K562 (cell line): ENCODE results near the gene LZTFL1. TPM values are rescaled to one million over a fixed set of nuclear protein-coding genes. Genes with fewer than 3 reads are reported as not detected.

ENCODE experiments used
- ATAC-seq: fragments of 200-7000 bp; cut with Tn5 transposase; 3 replicates; pipeline ENCODE4 v1.9.1; 2020; ENCODE audit warnings: moderate library complexity
- BruUV-seq: library from RNA; stranded (reverse); fragments of 400-500 nt; replicated peaks from 2 replicates; lab custom pipeline; 2021; lab: Mats Ljungman, UMichigan
- CTCF ChIA-PET: fragments of 300-600 bp; formaldehyde crosslinking; extraction: SDS; loops from one replicate; lab custom pipeline; 2021; ENCODE audit warnings: low intra/inter-chr PET ratio; lab: Yijun Ruan, JAX
- POLR2A ChIA-PET: fragments of 300-600, 350-650 bp; sonication (Branson Sonifier 250); formaldehyde crosslinking; extraction: SDS; loops from one replicate; lab custom pipeline; 2021; ENCODE audit warnings: antibody characterized with exemption, inconsistent platforms; lab: Yijun Ruan, JAX
- DNase-seq, 4 experiments: peaks; one replicate each; pipeline versions ENCODE4 v3.0.0 to v3.0.0-alpha.2; 2011 to 2018; ENCODE audit warnings: low spot score in 3 of 4, mixed read lengths in 3 of 4; ENCODE audit errors: extremely low read depth in 1 of 4
- FAIRE-seq: peaks from 2 replicates; lab custom pipeline; 2011; peaks lifted over from hg19 to GRCh38; lab: Jason Lieb, UNC
- H2AFZ ChIP-seq: 2 replicates; pipeline ENCODE4 v1.6.0; 2011; ENCODE audit warnings: low read depth, low read length, control low read depth, inconsistent platforms
- H3K27ac ChIP-seq: fragments of 200-600 bp; 3 replicates; pipeline ENCODE4 v1.8.0; 2011; ENCODE audit warnings: low read depth, mild to moderate bottlenecking, control low read depth, inconsistent platforms, low read length, moderate library complexity, mixed read lengths; ENCODE audit errors: extremely low read depth
- H3K27me3 ChIP-seq, 2 experiments: fragments of 300-600 bp in 1 of 2; 2 replicates in 1 of 2; 3 replicates in 1 of 2; pipeline versions ENCODE4 v1.6.0 to v1.8.0; 2011; ENCODE audit warnings: inconsistent platforms in 2 of 2, low read length in 2 of 2, mild to moderate bottlenecking in 1 of 2, mixed read lengths in 1 of 2, moderate library complexity in 1 of 2; ENCODE audit not compliant: control insufficient read depth in 2 of 2, insufficient read depth in 2 of 2
- H3K36me3 ChIP-seq: fragments of 300-600 bp; 3 replicates; pipeline ENCODE4 v1.8.0; 2011; ENCODE audit warnings: mild to moderate bottlenecking, low read length, inconsistent platforms; ENCODE audit not compliant: control insufficient read depth, insufficient read depth
- H3K4me1 ChIP-seq, 2 experiments: fragments of 200-600 bp in 1 of 2; replicated peaks in 1 of 2; 2 replicates in 1 of 2; 3 replicates in 1 of 2; pipeline versions ENCODE4 v1.5.1 to v1.8.0; 2011; ENCODE audit warnings: inconsistent platforms in 2 of 2, low read length in 2 of 2, mild to moderate bottlenecking in 1 of 2, mixed read lengths in 1 of 2, moderate library complexity in 1 of 2; ENCODE audit not compliant: control insufficient read depth in 2 of 2, insufficient read depth in 2 of 2
- H3K4me2 ChIP-seq: 2 replicates; pipeline ENCODE4 v1.6.1; 2011; ENCODE audit warnings: low read length, control low read depth, inconsistent platforms, mixed read lengths; ENCODE audit not compliant: insufficient read depth
- H3K4me3 ChIP-seq: fragments of 200-600 bp; sonication (generic), shearing (Covaris generic); 2 replicates; pipeline ENCODE4 v1.5.1; 2016; ENCODE audit warnings: control low read depth, inconsistent platforms
- H3K79me2 ChIP-seq: fragments of 200-600 bp; 3 replicates; pipeline ENCODE4 v1.8.0; 2011; ENCODE audit warnings: low read length, inconsistent platforms; ENCODE audit not compliant: control insufficient read depth, insufficient read depth
- H3K9ac ChIP-seq, 2 experiments: 2 replicates each; pipeline versions ENCODE4 v1.6.0 to v1.6.1; 2011; ENCODE audit warnings: low read depth in 2 of 2, low read length in 2 of 2, control low read depth in 1 of 2, inconsistent platforms in 1 of 2, mild to moderate bottlenecking in 1 of 2, mixed read lengths in 1 of 2; ENCODE audit not compliant: insufficient read depth in 1 of 2
- H3K9me1 ChIP-seq: one replicate; pipeline ENCODE4 v1.6.0; 2011; ENCODE audit warnings: inconsistent platforms, mild to moderate bottlenecking, low read length, moderate library complexity; ENCODE audit not compliant: control insufficient read depth, insufficient read depth
- H3K9me3 ChIP-seq: replicated peaks from 2 replicates; pipeline ENCODE4 v1.5.1; 2011; ENCODE audit warnings: low read depth, low read length, inconsistent platforms; ENCODE audit not compliant: control insufficient read depth, insufficient read depth
- H4K20me1 ChIP-seq: replicated peaks from 2 replicates; pipeline ENCODE4 v1.6.1; 2011; ENCODE audit warnings: low read length, inconsistent platforms, mixed read lengths; ENCODE audit not compliant: control insufficient read depth, insufficient read depth
- CBFA2T3 ChIP-seq: fragments of 450-650 bp; IDR thresholded peaks from 2 replicates; pipeline ENCODE4 v1.6.1; 2017
- CTBP1 ChIP-seq: fragments of 450-650 bp; IDR thresholded peaks from 2 replicates; pipeline ENCODE4 v1.6.1; 2016; ENCODE audit warnings: borderline replicate concordance
- DACH1 ChIP-seq: fragments of 450-650 bp; IDR thresholded peaks from 2 replicates; pipeline ENCODE4 v1.6.1; 2018; ENCODE audit not compliant: partially characterized antibody
- ESRRA ChIP-seq: fragments of 450-650 bp; IDR thresholded peaks from 2 replicates; pipeline ENCODE4 v1.6.1; 2014; ENCODE audit warnings: low read depth, mild to moderate bottlenecking, moderate library complexity, borderline replicate concordance
- ESRRB ChIP-seq: fragments of 250-450 bp; sonication (Bioruptor Pico); IDR thresholded peaks from 2 replicates; pipeline ENCODE4 v1.5.0; 2020; ENCODE audit warnings: mild to moderate bottlenecking, moderate library complexity, borderline replicate concordance
- HCFC1 ChIP-seq: IDR thresholded peaks from 2 replicates; pipeline ENCODE4 v1.6.1; 2012; ENCODE audit warnings: low read depth, low read length, improper control_type of control experiment
- HDAC2 ChIP-seq: fragments of 450-650 bp; IDR thresholded peaks from 2 replicates; pipeline ENCODE4 v1.6.1; 2016; ENCODE audit warnings: mild to moderate bottlenecking
- KAT7 ChIP-seq: sonication (generic); formaldehyde crosslinking; IDR thresholded peaks from 2 replicates; pipeline ENCODE4 v1.8.0; 2022; ENCODE audit warnings: missing genetic modification reagents, mild to moderate bottlenecking, borderline replicate concordance
- L3MBTL2 ChIP-seq: fragments of 450-650 bp; IDR thresholded peaks from 2 replicates; pipeline ENCODE4 v1.6.1; 2016; ENCODE audit warnings: mild to moderate bottlenecking, moderate library complexity
- MXI1 ChIP-seq: IDR thresholded peaks from 2 replicates; pipeline ENCODE4 v1.6.1; 2011; ENCODE audit warnings: low read depth, mild to moderate bottlenecking, improper control_type of control experiment, low read length
- MYNN ChIP-seq, 2 experiments: sonication (generic); formaldehyde crosslinking in 1 of 2; IDR thresholded peaks; 2 replicates each; pipeline versions ENCODE4 v1.5.0 to v1.6.1; 2016 to 2020; ENCODE audit warnings: antibody characterized with exemption in 1 of 2, missing genetic modification reagents in 1 of 2
- PCBP1 ChIP-seq: fragments of 200-400 bp; formaldehyde crosslinking; IDR thresholded peaks from 2 replicates; pipeline ENCODE4 v1.6.1; 2018; ENCODE audit warnings: mild to moderate bottlenecking, low read depth, low read length; ENCODE audit not compliant: poor library complexity, severe bottlenecking
- POLR2G ChIP-seq: fragments of 200-400 bp; formaldehyde crosslinking; IDR thresholded peaks from 2 replicates; pipeline ENCODE4 v1.6.1; 2017; ENCODE audit warnings: low read depth, mild to moderate bottlenecking, antibody characterized with exemption, low read length, moderate library complexity
- PTTG1 ChIP-seq: fragments of 450-650 bp; IDR thresholded peaks from 2 replicates; pipeline ENCODE4 v1.6.1; 2016; ENCODE audit warnings: low read depth, mild to moderate bottlenecking, missing genetic modification characterization, missing compliant biosample characterization
- SOX6 ChIP-seq: fragments of 450-650 bp; IDR thresholded peaks from 2 replicates; pipeline ENCODE4 v1.6.1; 2014; ENCODE audit warnings: mild to moderate bottlenecking
- TAL1 ChIP-seq: fragments of 450-650 bp; IDR thresholded peaks from 2 replicates; pipeline ENCODE4 v1.6.1; 2016; ENCODE audit warnings: mild to moderate bottlenecking
- TRIM24 ChIP-seq, 2 experiments: fragments of 450-650 bp; IDR thresholded peaks; 2 replicates each; pipeline ENCODE4 v1.6.1; 2016
- WGBS: fragments of 100-300 bp; shearing (Covaris generic); methylation state at CpG from one replicate; pipeline ENCODE4 v1.1.6; 2016; ENCODE audit warnings: low coverage, mixed read lengths; ENCODE audit not compliant: insufficient coverage; ENCODE audit errors: missing lambda C conversion rate; 5-methylcytosine and 5-hydroxymethylcytosine counted together
- in situ Hi-C: fragments of 300-500 bp; cut with MboI; formaldehyde crosslinking; loops from 4 replicates; pipeline ENCODE4 v1.15.0; 2018; ENCODE audit warnings: inconsistent platforms, mixed read lengths
- intact Hi-C: fragments of 100-400 bp; cut with micrococcal nuclease; formaldehyde crosslinking; loops from 2 replicates; pipeline ENCODE4 v1.14.2; 2022
- polyA plus RNA-seq, 8 experiments: library from polyadenylated mRNA; depleted of rRNA in 4 of 8; stranded (reverse) in 5 of 8; unstranded in 3 of 8; fragments of >200 nt; fragmentation: Nextera tagmentation in 2 of 8; fragmentation: Illumina TruSeq in 1 of 8; extraction: Ambion mirVana in 2 of 8; extraction: Trizol in 1 of 8; gene quantifications; 2 replicates each; pipeline versions ENCODE4 v1.2.1 to v1.2.3, GENCODE V29; 2011 to 2014; ENCODE audit warnings: inconsistent platforms in 1 of 8, missing spikeins in 1 of 8
- total RNA-seq, 7 experiments: library from RNA; depleted of rRNA in 6 of 7; stranded (reverse); fragments of >200 nt in 6 of 7; fragmentation: Illumina TruSeq in 2 of 7; extraction: Trizol in 2 of 7; gene quantifications; 2 replicates each; pipeline versions ENCODE4 v1.2.1 to v1.2.3, GENCODE V29; 2011 to 2021; ENCODE audit warnings: low replicate concordance in 1 of 7
- TF ChIP-seq, protein P1 (sequence below): sonication (generic); formaldehyde crosslinking; IDR thresholded peaks from 2 replicates; pipeline ENCODE4 v1.8.0; 2022; ENCODE audit warnings: missing genetic modification reagents, mild to moderate bottlenecking, moderate library complexity, borderline replicate concordance
- TF ChIP-seq, protein P2 (sequence below), 2 experiments: fragments of 450-650 bp; conservative IDR thresholded peaks; 2 replicates each; pipeline ENCODE4 v1.6.1; 2017; ENCODE audit warnings: mild to moderate bottlenecking in 2 of 2, moderate library complexity in 2 of 2

The LZTFL1 gene
- total and polyA plus RNA-seq, 9 of the 15 experiments (the other 6 are each of a cell fraction or from before 2014, with no cell fraction given), result 10.7 to 33.7 (median 15.3) TPM

DNA sequence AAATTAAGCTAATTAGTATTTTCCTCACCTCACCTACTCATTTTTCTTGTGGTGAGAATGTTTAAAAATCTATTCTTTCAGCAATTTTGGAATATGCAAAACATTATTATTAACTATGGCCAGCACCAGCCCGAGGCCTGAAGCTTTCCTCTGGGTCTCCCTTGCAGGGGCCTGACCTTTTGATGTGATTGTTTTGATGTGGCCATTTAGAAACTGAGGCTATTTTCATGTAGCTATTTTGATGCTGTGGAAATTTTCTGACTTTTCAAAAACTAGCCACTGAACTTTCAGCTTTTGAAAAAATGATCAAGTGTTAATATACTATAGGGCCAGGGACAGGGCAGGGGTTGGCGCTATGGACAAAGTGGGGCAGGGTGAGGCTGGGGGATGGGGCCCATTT is 36.2 kb upstream of the LZTFL1 start (continued):
- TF ChIP-seq PTTG1 (no peak), PCBP1 (no peak), MYNN (IDR thresholded peaks at IDR 0.05) (no peak), MYNN (CRISPR knock-in tag; IDR thresholded peaks at IDR 0.05) (no peak)

DNA sequence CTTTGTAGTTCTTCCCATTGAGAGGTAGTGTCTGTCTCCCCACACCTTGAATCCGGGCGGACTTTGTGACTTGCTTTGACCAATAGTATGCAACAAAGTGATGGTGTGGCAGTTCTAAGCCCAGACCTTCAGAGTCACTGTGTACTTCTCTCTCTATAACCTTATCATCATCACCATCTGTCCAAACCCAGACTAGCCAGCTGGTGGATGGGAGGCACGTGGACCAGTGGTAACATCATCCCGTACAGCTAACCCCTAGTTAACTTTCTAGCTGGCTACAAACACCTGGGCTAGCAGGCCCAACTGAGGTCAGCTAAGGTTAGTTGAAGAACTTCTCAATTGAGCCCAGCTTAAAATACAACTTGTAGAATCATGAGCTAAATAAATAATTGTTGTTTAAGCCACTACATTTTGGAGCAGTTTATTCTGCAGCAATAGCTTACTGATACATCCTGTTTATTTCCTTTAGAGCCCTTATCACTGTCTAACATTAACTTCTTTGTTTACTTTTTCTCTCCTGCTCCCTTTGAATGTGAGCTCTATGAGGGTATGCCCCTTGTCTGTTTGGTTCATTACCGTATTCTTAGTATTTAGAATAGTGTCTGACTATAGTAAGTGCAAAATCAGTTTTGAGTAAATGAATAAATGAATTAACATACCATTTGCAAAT is 32.9 kb upstream of the LZTFL1 start:
- CTCF ChIA-PET, result no interaction called here
- POLR2A ChIA-PET, result interaction anchor here (1.0 to 1.3 kb wide), 3 partner anchors 10 to 34 kb away, joined by 3 to 4 read pairs (median 3); no protein-coding TSS in a partner anchor
- TF ChIP-seq ESRRA, result peak; percentile 10; the same call in 1 of the 2 replicates
- no peak for TF ChIP-seq ESRRB (CRISPR knock-in tag)
- TF ChIP-seq TAL1, result peak; percentile 70
- TF ChIP-seq L3MBTL2, result peak; percentile 87
- TF ChIP-seq POLR2G, result no peak
- peak; percentile 76; the same call in 1 of the 2 replicates for TF ChIP-seq CTBP1
- TF ChIP-seq, protein P1, sequence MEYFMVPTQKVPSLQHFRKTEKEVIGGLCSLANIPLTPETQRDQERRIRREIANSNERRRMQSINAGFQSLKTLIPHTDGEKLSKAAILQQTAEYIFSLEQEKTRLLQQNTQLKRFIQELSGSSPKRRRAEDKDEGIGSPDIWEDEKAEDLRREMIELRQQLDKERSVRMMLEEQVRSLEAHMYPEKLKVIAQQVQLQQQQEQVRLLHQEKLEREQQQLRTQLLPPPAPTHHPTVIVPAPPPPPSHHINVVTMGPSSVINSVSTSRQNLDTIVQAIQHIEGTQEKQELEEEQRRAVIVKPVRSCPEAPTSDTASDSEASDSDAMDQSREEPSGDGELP, result peak; percentile 56
- no peak for TF ChIP-seq KAT7 (CRISPR knock-in tag)
- TF ChIP-seq MXI1, result no peak
- peak; percentile 77 for TF ChIP-seq CBFA2T3
- no peak for TF ChIP-seq HCFC1
- TF ChIP-seq SOX6, result peak; percentile 50; the same call in 1 of the 2 replicates
- peak; percentile 25 for TF ChIP-seq DACH1
- TF ChIP-seq, protein P2, sequence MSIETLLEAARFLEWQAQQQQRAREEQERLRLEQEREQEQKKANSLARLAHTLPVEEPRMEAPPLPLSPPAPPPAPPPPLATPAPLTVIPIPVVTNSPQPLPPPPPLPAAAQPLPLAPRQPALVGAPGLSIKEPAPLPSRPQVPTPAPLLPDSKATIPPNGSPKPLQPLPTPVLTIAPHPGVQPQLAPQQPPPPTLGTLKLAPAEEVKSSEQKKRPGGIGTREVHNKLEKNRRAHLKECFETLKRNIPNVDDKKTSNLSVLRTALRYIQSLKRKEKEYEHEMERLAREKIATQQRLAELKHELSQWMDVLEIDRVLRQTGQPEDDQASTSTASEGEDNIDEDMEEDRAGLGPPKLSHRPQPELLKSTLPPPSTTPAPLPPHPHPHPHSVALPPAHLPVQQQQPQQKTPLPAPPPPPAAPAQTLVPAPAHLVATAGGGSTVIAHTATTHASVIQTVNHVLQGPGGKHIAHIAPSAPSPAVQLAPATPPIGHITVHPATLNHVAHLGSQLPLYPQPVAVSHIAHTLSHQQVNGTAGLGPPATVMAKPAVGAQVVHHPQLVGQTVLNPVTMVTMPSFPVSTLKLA (conservative IDR thresholded peaks at IDR 0.05), result peak; percentile 30 to 55; a peak in 2 of 4 replicates
- TF ChIP-seq TRIM24 (IDR thresholded peaks at IDR 0.05), result peak in 1 of 2 experiments; percentile 59; a peak in 2 of 4 replicates
- 0 out of 2 replicates have a peak, but pooled peaks have one; percentile 16 for TF ChIP-seq HDAC2

More for the DNA sequence above, 32.9 kb upstream of the LZTFL1 start:
- Histone ChIP-seq H4K20me1 (no peaks in the 10 kb centered on the region), H3K27ac (no peak overlapping the region), H3K9me1 (no peaks in the 10 kb centered on the region), H3K9ac (no peak overlapping the region), H3K4me1 (peaks cover under 1 to 4% of the 10 kb centered on the region in 2 experiments; a peak in 2 of 5 replicates), H3K27me3 (peaks cover 0 to 8% of the 10 kb centered on the region in 2 experiments; a peak in 2 of 5 replicates), H3K79me2 (no peaks in the 10 kb centered on the region), H3K36me3 (no peaks in the 10 kb centered on the region), H2AFZ (no peak overlapping the region), H3K4me2 (no peak overlapping the region), H3K4me3 (no peak overlapping the region), H3K9me3 (no peaks in the 10 kb centered on the region)
- WGBS, result 8% methylated on average over 5 of the region's 5 CpGs
- in situ Hi-C loops (no loop called here), intact Hi-C loops (no loop called here)
- DNase-seq (peak; percentile 30 to 58 (median 40)), FAIRE-seq (peak; percentile 68), ATAC-seq (peak; percentile 69)
- BruUV-seq, result no TSS peak
